HG03457 (cell line): ENCODE data around the gene NDUFA3.

ENCODE experiments used
- ATAC-seq: cut with Tn5 transposase; IDR thresholded peaks from one replicate; pipeline ENCODE4 v1.9.1; 2021; ENCODE audit warnings: moderate number of reproducible peaks; ENCODE audit not compliant: unreplicated experiment

The NDUFA3 gene

DNA sequence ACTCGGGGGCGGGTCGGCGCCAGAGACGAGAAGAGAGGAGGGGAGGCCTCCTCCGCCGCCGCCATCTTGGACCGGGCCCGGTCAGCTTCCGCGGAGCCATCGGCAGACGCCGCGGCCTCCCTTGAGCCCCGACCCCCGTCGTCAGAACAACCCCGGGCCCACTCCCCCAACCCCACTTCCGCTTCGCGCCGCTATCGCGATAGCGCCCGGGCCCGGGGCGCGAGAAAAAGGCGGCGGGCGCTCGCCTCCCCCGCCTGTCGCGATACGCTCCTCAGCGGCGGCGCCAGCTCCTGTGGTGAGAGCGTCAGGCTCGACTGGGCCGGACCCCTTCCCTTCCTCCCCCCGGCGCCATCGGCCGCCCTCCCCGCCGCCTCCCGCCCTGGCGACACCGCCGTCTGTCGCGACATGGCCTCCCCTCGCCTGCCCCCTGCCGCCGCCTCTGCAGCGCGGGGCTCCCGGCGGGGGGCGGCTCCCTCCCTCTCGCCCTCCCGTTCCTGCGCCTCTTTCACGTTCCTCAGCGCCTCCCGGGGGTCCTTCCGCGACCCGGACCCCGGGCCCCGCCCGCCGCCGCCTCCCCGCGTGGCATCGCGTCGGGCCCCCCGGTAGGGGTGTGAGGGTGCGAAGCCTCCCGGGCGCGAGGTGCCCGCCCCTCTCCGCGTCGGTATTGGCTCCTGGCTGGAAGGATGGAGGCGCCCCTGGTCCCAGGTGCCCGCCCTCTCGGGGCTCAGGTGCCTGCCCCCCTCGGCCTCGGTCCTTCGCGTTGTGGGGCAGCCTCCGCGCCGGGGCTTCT lies 35.2 kb downstream of the NDUFA3 start, which contains the start of gene CNOT3:
Gene CNOT3, plus strand, starts transcription at position 64 of the 790 bp plus-strand sequence. CDS start 5,217 bp downstream, outside the sequence.
- no peak for ATAC-seq

DNA sequence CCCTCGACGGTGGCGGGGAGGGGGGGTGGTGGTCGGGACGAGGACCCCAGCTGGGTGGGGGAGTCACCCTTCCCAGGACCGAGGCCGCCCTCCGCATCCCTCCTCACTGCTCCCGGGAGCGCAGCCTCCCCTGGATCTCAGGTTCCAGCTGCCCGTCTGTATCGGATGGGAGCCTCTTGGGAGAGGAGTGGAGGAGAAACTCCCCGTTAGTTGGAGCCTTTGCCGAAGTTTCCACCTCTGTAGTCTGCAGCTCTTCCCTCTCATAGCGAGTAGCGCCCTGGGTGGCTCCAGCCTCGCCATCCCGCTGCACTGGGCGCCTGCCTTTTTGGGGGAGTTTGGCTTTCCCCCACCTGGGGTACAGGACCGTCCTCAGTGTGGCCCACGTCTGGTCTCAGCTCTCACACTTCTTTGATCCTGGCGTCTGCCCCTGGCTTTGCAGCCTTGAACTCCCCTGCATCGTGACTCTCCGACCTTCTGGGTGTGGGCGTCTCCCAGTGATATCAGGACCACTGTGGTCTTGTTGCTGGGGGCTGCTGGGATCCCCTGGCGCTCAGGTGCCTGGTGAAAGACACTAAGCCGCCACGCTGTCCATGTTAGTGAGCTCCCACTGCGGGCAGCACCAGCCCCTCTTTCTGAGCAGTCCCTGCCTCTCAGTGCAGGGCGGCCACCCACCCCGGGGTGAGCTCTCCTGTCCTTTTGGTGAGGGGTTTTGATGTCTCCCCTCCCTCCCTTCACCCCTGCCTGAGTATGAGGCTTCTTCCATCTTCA lies 36.0 kb downstream of the NDUFA3 start:
- no peak for ATAC-seq

DNA sequence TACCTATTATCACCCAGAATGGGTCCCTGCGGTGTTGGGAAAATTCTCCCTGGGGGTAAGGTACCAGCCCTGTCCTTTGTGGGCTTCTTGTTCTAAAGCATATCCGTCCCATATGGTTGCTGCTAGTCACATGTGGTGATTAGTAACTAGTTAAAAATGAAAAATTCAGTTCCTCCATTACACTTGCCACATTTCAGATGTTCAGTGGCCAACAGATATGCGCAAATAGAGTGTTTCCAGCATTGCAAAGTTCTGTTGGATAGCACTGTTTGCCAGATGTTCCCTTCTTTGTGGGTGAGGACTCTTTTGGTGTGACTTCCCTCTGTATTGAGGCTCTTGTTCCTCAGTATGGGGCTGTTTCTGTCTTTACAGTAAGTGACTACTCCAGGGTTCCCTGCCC lies 38.7 kb downstream of the NDUFA3 start:
- no peak for ATAC-seq

DNA sequence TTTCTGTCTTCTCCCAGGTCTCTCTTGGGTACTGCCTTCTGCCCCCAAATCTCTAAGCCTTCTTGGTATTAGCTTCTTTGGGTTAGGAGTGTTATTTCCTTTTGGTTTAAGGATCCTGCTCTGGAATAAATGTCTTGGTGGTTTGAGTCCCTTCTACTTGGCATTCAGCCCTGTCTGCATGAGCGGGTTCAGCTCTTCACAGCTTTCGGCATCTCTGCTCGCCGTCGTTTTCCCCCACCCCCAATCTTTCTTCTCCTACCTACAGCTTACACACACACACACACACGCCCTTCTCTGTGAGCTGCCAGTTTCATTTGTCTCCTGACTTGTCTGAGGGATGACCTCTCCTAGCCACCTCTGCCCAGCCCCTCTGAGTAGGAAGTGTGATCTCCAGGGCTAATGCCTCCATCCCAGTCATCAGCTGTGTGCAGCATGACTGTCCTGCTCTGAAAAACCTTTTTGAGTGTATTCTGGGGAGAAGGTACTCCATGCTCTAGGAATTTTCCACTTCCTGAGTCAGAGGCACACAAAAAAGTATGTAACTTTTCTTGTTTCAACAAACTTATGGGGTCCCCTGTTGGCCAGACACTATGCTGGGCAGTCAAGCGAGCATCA lies 39.6 kb downstream of the NDUFA3 start:
- ATAC-seq: no peak

DNA sequence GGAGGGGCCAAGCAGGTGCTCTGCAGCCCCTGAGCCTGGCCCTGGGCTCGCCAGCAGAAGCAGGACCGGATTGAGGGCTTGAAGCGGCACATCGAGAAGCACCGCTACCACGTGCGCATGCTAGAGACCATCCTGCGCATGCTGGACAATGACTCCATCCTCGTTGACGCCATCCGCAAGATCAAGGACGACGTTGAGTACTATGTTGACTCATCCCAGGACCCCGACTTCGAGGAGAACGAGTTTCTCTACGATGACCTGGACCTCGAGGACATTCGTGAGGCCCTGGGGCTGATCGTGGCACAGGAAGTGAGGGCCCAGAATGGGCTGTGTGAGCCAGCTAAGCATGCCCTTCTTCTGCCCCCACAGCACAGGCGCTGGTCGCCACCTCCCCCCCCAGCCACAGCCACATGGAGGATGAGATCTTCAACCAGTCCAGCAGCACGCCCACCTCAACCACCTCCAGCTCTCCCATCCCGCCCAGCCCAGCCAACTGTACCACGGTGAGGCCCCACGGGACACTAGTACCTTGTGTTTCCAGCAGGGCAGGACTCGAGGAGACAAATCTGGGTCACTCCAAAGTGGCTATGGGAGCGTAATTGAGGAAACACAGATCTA lies 43.0 kb downstream of the NDUFA3 start:
- ATAC-seq: no peak

DNA sequence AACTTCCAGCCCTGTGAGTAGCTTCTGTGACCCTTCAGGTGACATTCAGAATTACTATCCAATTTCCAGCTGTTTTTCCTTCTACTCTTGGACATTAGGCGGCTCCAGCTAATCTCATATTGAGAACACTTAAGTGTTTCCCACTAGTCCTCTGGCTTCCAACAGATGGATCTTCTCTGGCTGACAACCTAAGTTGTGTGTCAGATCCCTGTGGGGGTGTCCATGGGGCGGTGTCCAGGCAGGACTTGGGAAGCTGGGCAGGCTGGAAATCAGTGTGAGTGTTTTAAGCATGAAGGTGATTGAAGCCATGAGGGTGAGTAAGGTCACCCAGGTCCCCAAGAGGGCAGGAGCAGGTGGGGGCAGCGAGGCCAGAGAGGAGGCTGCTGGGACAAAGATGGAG lies 45.0 kb downstream of the NDUFA3 start:
- ATAC-seq: no peak

DNA sequence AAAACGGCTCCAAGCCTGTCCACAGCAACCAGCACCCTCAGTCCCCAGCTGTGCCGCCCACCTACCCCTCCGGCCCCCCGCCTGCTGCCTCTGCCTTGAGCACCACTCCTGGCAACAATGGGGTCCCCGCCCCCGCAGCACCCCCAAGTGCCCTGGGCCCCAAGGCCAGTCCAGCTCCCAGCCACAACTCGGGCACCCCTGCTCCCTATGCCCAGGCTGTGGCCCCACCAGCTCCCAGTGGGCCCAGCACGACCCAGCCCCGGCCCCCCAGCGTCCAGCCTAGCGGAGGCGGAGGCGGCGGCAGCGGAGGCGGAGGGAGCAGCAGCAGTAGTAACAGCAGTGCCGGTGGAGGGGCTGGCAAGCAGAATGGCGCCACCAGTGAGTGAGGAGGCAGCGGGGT lies 45.5 kb downstream of the NDUFA3 start:
- ATAC-seq: no peak

DNA sequence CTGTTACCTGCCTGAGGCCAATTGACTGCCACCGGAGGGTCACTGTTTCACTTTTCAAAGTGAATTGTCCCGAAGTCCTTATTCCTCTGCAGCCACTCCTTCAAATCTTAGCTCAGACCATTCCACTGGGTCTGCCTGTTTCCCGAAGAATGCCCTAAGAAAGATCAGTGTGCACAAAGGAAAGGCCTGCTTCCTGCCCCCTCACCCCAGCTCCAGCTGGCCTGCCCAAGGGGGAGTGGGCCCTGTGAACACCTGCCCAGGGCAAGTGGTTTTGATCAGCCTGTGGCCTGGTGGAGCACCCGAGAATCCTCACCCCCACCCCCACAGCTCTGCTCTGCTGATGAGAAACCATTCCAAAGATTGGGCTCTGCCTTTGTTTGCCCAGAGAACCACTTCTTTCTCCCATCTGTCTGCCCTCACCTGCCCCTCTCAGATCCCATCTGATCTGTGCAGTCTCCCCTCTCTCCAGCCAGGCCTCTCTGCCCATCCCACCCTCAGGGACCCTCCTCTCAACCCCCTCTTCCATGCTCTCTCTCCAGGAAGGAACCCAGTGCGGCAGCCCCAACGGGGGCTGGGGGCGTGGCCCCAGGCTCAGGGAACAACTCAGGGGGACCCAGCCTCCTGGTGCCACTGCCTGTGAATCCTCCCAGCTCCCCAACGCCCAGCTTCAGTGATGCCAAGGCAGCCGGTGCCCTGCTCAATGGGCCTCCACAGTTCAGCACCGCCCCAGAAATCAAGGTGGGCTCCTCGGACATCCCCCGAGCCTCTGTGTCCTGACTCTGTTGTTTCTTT lies 46.6 kb downstream of the NDUFA3 start:
- no peak for ATAC-seq

DNA sequence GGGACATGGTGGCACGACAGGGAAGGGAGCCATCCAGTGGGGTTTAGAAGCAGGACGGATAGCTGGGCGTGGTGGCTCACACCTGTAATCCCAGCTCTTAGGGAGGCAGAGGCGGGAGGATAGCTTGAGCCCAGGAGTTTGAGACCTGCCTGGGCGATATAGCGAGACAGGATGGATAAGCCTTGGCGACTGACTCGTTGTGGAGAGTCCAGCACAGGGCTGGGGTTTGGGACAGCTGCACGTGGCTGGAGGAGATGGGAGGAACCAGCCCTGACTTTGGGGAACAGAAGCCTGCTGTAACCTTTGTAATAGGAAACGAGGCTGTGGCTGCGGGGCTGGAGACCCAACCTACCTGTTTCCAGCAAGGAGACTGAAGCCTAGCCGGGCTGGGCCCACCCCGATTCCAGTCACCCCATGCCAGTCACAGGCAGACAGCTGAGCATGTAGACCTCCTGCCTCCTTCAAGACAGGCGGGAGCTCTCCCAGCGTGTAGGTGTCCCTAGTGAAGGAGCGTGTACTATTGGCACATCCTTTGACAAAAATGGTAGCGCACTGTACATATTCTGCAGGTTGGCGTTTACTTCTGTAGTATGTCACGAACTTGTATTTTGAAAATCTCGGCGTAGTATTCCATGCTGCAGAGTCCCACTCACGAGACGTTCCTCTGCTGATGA lies 48.8 kb downstream of the NDUFA3 start:
- no peak for ATAC-seq

DNA sequence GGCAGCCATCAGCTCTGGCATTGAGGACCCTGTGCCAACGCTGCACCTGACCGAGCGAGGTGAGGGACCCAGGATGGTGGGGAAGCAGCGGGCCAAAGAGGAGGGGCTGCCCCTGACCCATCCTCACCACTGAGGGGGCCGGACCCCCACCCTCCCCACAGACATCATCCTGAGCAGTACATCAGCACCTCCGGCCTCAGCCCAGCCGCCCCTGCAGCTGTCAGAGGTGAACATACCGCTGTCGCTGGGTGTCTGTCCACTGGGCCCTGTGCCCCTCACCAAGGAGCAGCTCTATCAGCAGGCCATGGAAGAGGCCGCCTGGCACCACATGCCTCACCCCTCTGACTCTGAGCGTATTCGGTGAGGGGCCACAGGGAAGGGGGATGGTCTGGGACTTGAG lies 49.6 kb downstream of the NDUFA3 start:
- ATAC-seq: no peak

DNA sequence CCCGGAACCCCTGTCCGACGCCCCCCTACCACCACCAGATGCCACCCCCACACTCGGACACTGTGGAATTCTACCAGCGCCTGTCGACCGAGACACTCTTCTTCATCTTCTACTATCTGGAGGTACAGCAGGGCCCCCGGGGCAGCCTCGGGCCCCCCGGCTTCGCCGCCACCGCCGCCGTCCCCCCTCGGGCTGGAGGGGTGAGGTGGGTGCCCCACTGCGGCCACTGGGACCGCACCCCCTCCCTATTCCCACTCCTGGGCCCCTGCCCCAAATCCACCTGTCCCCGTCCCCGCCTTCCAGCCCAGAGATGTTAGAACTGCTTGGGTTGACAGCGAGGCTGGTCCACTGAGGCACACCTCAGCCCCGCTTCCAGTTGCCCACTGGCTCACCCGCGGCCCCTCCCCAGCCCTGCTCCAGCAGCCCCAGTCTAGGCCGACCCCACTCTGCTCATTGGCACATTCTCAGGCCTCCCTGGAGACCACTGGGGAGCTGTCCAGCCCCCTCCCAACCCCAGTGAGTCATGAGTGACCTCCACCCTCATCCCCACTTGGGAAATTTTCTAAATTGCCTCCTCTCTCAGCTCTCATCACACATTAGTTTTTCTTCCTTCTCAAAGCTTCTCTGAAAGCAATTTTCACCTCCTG lies 50.3 kb downstream of the NDUFA3 start:
- no peak for ATAC-seq

DNA sequence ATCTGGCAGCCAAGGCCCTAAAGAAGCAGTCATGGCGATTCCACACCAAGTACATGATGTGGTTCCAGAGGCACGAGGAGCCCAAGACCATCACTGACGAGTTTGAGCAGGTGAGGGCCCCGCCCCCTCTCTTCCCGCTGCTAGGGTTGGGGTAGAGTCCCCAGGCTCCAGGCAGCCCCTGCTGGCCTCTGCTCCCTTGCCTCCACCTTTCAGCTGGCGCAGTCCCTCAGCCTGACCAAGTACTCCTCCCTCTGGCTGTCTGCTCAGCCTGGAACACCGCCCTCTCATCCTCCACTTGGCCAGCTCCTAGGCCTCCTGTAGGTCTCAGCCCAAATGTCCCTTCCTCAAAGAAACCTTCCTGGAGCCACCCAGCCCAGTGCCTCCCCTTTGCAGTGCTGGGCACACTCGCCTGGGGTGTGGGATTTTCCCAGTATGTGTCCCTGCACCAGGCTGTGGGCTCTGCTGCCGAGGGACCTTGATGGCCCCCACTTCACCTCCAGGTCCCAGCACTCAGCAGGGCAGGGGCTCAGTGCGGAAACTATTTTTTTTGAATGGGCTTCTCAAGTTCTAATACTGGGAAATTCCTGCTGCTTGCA lies 51.2 kb downstream of the NDUFA3 start:
- no peak for ATAC-seq

DNA sequence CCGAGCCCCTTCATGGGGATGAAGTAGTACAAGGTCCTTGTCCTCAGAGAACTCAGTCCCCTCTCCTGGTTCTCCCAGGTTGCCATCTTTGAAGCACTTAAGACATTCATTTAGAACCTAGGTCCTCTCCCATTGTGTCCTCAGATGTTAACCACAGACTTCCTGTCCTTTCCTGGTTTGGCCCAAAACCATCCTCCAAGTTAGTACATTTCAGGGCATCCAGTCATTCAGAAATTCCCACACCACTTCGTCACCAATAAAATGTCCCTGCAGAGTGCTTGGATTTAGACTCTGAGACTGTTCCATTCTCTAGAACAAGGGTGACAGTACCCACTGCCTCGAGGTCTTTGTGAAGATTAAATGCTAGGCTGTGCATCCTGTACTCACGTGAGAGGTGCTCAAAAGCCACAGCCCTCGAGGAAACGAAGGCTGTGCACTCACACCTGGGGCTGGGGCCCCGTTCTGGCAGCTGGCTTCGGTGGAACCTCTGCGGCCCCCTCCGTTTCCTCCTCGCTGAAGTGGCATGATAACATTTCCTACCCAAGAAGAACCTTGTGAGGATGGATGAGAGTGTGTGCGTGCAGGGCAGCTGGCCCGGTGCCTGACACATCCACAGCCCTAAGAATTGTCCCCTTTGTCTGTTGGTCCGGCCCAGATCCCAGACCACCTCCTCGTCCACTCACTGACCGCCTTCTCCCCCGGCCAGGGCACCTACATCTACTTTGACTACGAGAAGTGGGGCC lies 52.1 kb downstream of the NDUFA3 start:
- ATAC-seq: no peak

DNA sequence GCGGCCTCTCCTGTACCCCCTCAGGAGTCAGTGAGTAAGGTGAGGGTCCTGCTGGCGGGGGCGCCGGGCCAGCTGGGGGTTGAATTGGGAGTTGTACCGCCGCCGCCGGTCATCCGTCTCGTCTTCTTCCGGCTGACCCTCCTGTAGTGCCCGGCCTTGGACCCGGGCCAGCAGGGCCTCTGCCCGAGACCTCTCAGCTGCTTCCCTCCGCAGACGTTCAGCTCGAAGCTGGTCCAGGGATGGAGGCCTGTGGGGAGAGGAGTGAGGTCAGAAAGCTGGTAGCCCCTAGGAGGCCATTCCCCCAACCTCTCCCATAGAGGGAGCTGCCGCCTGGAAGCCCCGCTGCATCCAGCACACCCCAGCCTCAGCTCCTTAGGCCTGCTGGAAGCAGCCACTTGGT lies 53.0 kb downstream of the NDUFA3 start:
- no peak for ATAC-seq

DNA sequence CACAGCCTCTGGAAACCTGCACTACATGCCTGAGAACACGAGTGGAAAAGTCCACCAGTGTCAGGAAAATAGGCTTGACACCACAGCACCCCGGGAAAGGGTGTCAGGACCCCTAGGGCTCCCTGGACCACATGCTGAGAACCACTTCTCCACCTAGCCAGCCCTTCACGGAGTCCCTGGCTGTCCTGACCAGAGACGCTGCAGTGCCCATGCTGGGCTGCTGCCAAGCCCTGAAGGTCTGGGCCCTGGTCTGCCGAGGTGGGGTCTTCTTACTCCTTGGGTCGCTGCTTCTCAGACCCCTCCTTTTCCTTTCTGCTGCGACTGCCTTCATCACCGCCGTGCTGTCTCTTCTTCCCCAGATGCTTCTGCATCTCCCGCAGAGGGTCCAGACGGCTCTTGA lies 53.8 kb downstream of the NDUFA3 start:
- no peak for ATAC-seq

DNA sequence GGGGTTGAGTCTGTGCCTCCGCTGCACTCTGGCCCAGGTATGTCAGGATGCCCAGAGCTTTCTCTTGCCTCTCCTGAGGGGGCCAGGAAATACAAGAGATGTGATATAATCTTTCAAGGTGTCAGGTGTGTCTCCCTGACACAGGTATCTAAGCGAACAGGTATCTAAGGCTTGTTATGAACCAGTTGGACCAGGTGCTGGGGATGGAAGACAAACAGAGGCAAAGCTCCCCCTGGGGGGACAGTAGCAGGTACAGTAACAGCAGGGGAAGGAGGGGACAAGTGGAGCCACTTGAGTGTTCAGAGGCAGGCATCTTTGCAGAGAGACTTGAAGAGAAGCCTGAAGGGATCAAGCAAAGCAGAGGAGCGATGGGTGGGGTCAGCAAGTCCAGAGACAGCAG lies 54.3 kb downstream of the NDUFA3 start:
- ATAC-seq: no peak
